ENCODE measurements around the gene CNEP1R1.

The CNEP1R1 gene

GRCh38 chr16:50015631-50016030, 9.4 kb upstream of the CNEP1R1 start:
- no peak overlapping the region for H3K4me3 ChIP-seq (ENCODE audit: low read depth, low read length)

GRCh38 chr16:50017553-50017952, 7.5 kb upstream of the CNEP1R1 start:
- no peak overlapping the region for H3K4me3 ChIP-seq (ENCODE audit: low read depth, low read length)

- no peak overlapping the region for H3K4me3 ChIP-seq (ENCODE audit: low read depth, low read length)
These were observed 3.5 kb upstream of the CNEP1R1 start for GRCh38 chr16:50021544-50021943.

GRCh38 chr16:50023641-50024040, 1.4 kb upstream of the CNEP1R1 start:
- H3K4me3 ChIP-seq (ENCODE audit: low read depth, low read length) = no peak overlapping the region

GRCh38 chr16:50024207-50024606, 818 bp upstream of the CNEP1R1 start:
- H3K4me3 ChIP-seq (ENCODE audit: low read depth, low read length) = no peak overlapping the region

GRCh38 chr16:50025537-50025931, 509 bp downstream of the CNEP1R1 start:
- H3K4me3 ChIP-seq (ENCODE audit: low read depth, low read length) = peak overlapping the region; percentile 86

GRCh38 chr16:50027829-50028228, 2.8 kb downstream of the CNEP1R1 start:
- H3K4me3 ChIP-seq (ENCODE audit: low read depth, low read length) = no peak overlapping the region

GRCh38 chr16:50035468-50035992, 10.5 kb downstream of the CNEP1R1 start:
- no peak overlapping the region for H3K4me3 ChIP-seq (ENCODE audit: low read depth, low read length)

- H3K4me3 ChIP-seq (ENCODE audit: low read depth, low read length) = no peak overlapping the region
These were observed 11.4 kb downstream of the CNEP1R1 start for GRCh38 chr16:50036426-50036825.

- no peak overlapping the region for H3K4me3 ChIP-seq (ENCODE audit: low read depth, low read length)
These were observed 12.7 kb downstream of the CNEP1R1 start for GRCh38 chr16:50037662-50038220.

- H3K4me3 ChIP-seq (ENCODE audit: low read depth, low read length) = no peak overlapping the region
These were observed 13.3 kb downstream of the CNEP1R1 start for GRCh38 chr16:50038286-50038685.

GRCh38 chr16:50038756-50039529, 13.9 kb downstream of the CNEP1R1 start:
- H3K4me3 ChIP-seq (ENCODE audit: low read depth, low read length) = no peak overlapping the region

- no peak overlapping the region for H3K4me3 ChIP-seq (ENCODE audit: low read depth, low read length)
These were observed 15.0 kb downstream of the CNEP1R1 start for GRCh38 chr16:50040018-50040417.

GRCh38 chr16:50040710-50041109, 15.7 kb downstream of the CNEP1R1 start:
- H3K4me3 ChIP-seq (ENCODE audit: low read depth, low read length) = no peak overlapping the region

GRCh38 chr16:50043358-50043757, 18.3 kb downstream of the CNEP1R1 start:
- H3K4me3 ChIP-seq (ENCODE audit: low read depth, low read length) = no peak overlapping the region

GRCh38 chr16:50045412-50045811, 20.4 kb downstream of the CNEP1R1 start:
- H3K4me3 ChIP-seq (ENCODE audit: low read depth, low read length) = no peak overlapping the region

- H3K4me3 ChIP-seq (ENCODE audit: low read depth, low read length) = no peak overlapping the region
These were observed 21.8 kb downstream of the CNEP1R1 start for GRCh38 chr16:50046853-50047252.

- no peak overlapping the region for H3K4me3 ChIP-seq (ENCODE audit: low read depth, low read length)
These were observed 22.8 kb downstream of the CNEP1R1 start for GRCh38 chr16:50047864-50048263.

- H3K4me3 ChIP-seq (ENCODE audit: low read depth, low read length) = no peak overlapping the region
These were observed 25.8 kb downstream of the CNEP1R1 start for GRCh38 chr16:50050802-50051201.

GRCh38 chr16:50056226-50056625, 31.2 kb downstream of the CNEP1R1 start:
- no peak overlapping the region for H3K4me3 ChIP-seq (ENCODE audit: low read depth, low read length)

- no peak overlapping the region for H3K4me3 ChIP-seq (ENCODE audit: low read depth, low read length)
These were observed 33.2 kb downstream of the CNEP1R1 start for GRCh38 chr16:50058091-50058771.

- no peak overlapping the region for H3K4me3 ChIP-seq (ENCODE audit: low read depth, low read length)
These were observed 34.1 kb downstream of the CNEP1R1 start for GRCh38 chr16:50059111-50059510.
